GM23338 (cell line): ENCODE results near the gene PPP2R5E.

Source experiments
- EZH2 ChIP-seq: fragments of 200-600 bp; sonication (generic); IDR thresholded peaks from one replicate; pipeline ENCODE4 v1.8.0; 2017; ENCODE audit warnings: antibody characterized with exemption, mild to moderate bottlenecking, low read depth; ENCODE audit not compliant: unreplicated experiment
- NANOG ChIP-seq: IDR thresholded peaks from 2 replicates; pipeline ENCODE4 v1.6.1; 2016; ENCODE audit warnings: antibody characterized with exemption, borderline replicate concordance
- POLR2AphosphoS5 ChIP-seq: IDR thresholded peaks from 2 replicates; pipeline ENCODE4 v1.6.1; 2016; ENCODE audit warnings: antibody characterized with exemption, low read depth
- TF ChIP-seq, protein P1 (sequence below), 2 experiments: fragments of 200-600 bp in 1 of 2; sonication (generic) in 1 of 2; conservative IDR thresholded peaks; 2 replicates each; pipeline versions ENCODE4 v1.5.1 to v1.6.1; 2016 to 2017; ENCODE audit warnings: antibody characterized with exemption in 2 of 2, low read depth in 2 of 2, mild to moderate bottlenecking in 2 of 2, moderate library complexity in 1 of 2

DNA sequence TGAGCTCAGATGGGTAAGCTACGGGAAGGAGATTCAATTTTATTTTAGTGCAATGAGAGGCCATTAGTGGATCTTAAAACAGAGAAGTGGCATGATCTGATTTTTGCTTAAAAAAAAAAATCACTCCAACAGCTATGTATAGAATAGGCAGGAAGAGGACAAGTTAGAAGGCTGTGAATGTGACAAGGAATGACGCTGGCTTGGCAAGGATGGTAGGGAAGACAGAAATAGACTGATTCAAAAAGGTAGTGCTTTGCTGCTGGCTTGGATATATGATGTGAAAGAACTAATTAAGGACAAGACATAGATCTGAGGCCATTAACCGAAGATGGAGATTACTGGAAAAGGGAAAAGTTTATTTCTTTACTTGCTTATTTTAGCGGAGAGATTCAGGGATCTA lies 119.3 kb downstream of the PPP2R5E start:
- TF ChIP-seq, protein P1, sequence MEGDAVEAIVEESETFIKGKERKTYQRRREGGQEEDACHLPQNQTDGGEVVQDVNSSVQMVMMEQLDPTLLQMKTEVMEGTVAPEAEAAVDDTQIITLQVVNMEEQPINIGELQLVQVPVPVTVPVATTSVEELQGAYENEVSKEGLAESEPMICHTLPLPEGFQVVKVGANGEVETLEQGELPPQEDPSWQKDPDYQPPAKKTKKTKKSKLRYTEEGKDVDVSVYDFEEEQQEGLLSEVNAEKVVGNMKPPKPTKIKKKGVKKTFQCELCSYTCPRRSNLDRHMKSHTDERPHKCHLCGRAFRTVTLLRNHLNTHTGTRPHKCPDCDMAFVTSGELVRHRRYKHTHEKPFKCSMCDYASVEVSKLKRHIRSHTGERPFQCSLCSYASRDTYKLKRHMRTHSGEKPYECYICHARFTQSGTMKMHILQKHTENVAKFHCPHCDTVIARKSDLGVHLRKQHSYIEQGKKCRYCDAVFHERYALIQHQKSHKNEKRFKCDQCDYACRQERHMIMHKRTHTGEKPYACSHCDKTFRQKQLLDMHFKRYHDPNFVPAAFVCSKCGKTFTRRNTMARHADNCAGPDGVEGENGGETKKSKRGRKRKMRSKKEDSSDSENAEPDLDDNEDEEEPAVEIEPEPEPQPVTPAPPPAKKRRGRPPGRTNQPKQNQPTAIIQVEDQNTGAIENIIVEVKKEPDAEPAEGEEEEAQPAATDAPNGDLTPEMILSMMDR (conservative IDR thresholded peaks at IDR 0.05; ENCODE audit: low read depth in 2 of 2), result no peak
- TF ChIP-seq EZH2, result no peak
- TF ChIP-seq NANOG, result no peak
- no peak for TF ChIP-seq POLR2AphosphoS5
